ENCODE measurements around the gene GRK6. TPM values are rescaled to one million over a fixed set of nuclear protein-coding genes. Genes with fewer than 3 reads are reported as not detected.

Gene GRK6
- total RNA-seq, 1 experiment from 2014 or later: 75.2 TPM

DNA sequence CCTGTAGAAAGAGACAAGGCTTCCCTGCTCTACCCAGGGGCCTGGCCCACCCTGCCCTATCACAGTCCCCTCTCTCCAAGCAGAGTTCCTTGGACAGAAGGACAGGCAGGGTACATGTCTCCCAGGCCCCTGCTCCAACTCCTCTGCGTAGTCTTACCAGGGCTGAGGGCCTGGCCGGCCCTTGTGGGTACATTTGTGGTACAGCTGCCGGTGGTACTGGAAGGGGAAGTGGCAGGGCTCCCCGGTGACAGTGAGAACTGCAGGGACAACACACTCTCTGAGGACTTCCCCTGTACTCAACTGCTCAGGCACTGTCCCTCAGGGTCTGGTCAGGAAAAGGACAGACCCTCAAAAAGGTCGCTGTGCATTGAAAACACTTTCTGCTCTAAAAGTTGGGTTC, 20.7 kb upstream of the GRK6 start:
- Histone ChIP-seq H4K91ac (ENCODE audit: insufficient read length, low read depth, low read length) (no peak overlapping the region), H2AFZ (ENCODE audit: low read length) (no peak overlapping the region), H3K4me2 (ENCODE audit: insufficient read depth, insufficient read length, low read length) (no peak overlapping the region), H2BK12ac (ENCODE audit: insufficient read length, low read depth, low read length) (no peak overlapping the region), H3T11ph (ENCODE audit: low read length) (no peak overlapping the region), H3K14ac (ENCODE audit: insufficient read depth, low read length) (no peak overlapping the region), H3K4me1 (ENCODE audit: insufficient read depth, low read length) (no peaks in the 10 kb centered on the region), H2BK120ac (ENCODE audit: low read depth, low read length, poor library complexity, severe bottlenecking) (no peak overlapping the region), H3K27me3 (ENCODE audit: insufficient read depth, low read length) (peaks cover 12% of the 10 kb centered on the region; the same call in 1 of the 2 replicates), H4K5ac (ENCODE audit: insufficient read length, low read depth, low read length) (no peak overlapping the region), H3K79me2 (ENCODE audit: insufficient read depth, low read length) (no peaks in the 10 kb centered on the region), H3K23ac (ENCODE audit: insufficient read length, low read depth, low read length) (no peak overlapping the region), H3K9ac (ENCODE audit: extremely low read depth, insufficient read length, low read length) (no peak overlapping the region), H3K56ac (ENCODE audit: insufficient read length, low read depth, low read length) (no peak overlapping the region), H2AK5ac (ENCODE audit: insufficient read length, low read length) (no peak overlapping the region), H3K9me3 (ENCODE audit: control insufficient read depth, low read depth, low read length) (no peaks in the 10 kb centered on the region), H3K79me1 (ENCODE audit: insufficient read depth, low read depth, low read length, poor library complexity, severe bottlenecking) (no peaks in the 10 kb centered on the region), H2BK20ac (ENCODE audit: low read depth, low read length, poor library complexity, severe bottlenecking) (no peak overlapping the region), H4K20me1 (ENCODE audit: control insufficient read depth, insufficient read depth, insufficient read length) (no peaks in the 10 kb centered on the region), H3K27ac (ENCODE audit: insufficient read length, low read depth, low read length) (no peak overlapping the region), H3K4ac (ENCODE audit: low read depth, low read length) (no peak overlapping the region), H2BK5ac (ENCODE audit: insufficient read length, low read length) (no peak overlapping the region), H2BK15ac (ENCODE audit: low read depth, low read length) (no peak overlapping the region), H3K18ac (ENCODE audit: insufficient read length, low read depth, low read length) (no peak overlapping the region), H3K23me2 (ENCODE audit: insufficient read length, low read depth, low read length, poor library complexity, severe bottlenecking) (peaks cover 23% of the 10 kb centered on the region), H4K8ac (replicated peaks; ENCODE audit: insufficient read length, low read depth, low read length) (no peak overlapping the region)
- no peak for DNase-seq
- H3K36me3 Mint-ChIP-seq (ENCODE audit: insufficient read depth in 1 of 3, low read depth in 3 of 3): no peaks in the 10 kb centered on the region
- H3K9me3 Mint-ChIP-seq: peaks cover 0 to 2% of the 10 kb centered on the region in 2 experiments; a peak in 2 of 5 replicates
- TF ChIP-seq, protein P1, sequence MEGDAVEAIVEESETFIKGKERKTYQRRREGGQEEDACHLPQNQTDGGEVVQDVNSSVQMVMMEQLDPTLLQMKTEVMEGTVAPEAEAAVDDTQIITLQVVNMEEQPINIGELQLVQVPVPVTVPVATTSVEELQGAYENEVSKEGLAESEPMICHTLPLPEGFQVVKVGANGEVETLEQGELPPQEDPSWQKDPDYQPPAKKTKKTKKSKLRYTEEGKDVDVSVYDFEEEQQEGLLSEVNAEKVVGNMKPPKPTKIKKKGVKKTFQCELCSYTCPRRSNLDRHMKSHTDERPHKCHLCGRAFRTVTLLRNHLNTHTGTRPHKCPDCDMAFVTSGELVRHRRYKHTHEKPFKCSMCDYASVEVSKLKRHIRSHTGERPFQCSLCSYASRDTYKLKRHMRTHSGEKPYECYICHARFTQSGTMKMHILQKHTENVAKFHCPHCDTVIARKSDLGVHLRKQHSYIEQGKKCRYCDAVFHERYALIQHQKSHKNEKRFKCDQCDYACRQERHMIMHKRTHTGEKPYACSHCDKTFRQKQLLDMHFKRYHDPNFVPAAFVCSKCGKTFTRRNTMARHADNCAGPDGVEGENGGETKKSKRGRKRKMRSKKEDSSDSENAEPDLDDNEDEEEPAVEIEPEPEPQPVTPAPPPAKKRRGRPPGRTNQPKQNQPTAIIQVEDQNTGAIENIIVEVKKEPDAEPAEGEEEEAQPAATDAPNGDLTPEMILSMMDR (conservative IDR thresholded peaks at IDR 0.05): no peak
- peaks cover 10 to 11% of the 10 kb centered on the region in 2 experiments for H3K4me1 Mint-ChIP-seq
- peaks cover 97% of the 10 kb centered on the region for H3K27me3 Mint-ChIP-seq (ENCODE audit: low read depth)
- no peak overlapping the region for H3K4me3 Mint-ChIP-seq
- no peak overlapping the region for H3K27ac Mint-ChIP-seq
- no CpG with 5 or more reads among the region's 5 CpGs for WGBS (ENCODE audit: extremely low coverage, insufficient read length, low lambda C conversion rate)
